Endothelial cell of umbilical vein (primary cell): ENCODE data around the gene ZNF804B. TPM values are rescaled to one million over a fixed set of nuclear protein-coding genes. Genes with fewer than 3 reads are reported as not detected.

Experiments used
- BruUV-seq: library from RNA; stranded (reverse); fragments of 400-500 nt; replicated peaks from 2 replicates; lab custom pipeline; 2021; lab: Mats Ljungman, UMichigan
- CTCF ChIA-PET: fragments of 300-600, 350-600 bp; sonication (Branson Sonifier 250); formaldehyde crosslinking; loops from one replicate; lab custom pipeline; 2021; ENCODE audit warnings: antibody characterized with exemption, inconsistent platforms; lab: Charles Lee
- POLR2A ChIA-PET: fragments of 300-600, 350-600 bp; sonication (Branson Sonifier 250); formaldehyde crosslinking; loops from one replicate; lab custom pipeline; 2021; ENCODE audit warnings: antibody characterized with exemption, inconsistent platforms; lab: Charles Lee
- DNase-seq: peaks from one replicate; pipeline ENCODE4 v3.0.0-alpha.2; 2011; ENCODE audit warnings: low read depth, low spot score
- FAIRE-seq: peaks from 2 replicates; lab custom pipeline; 2011; peaks lifted over from hg19 to GRCh38; lab: Jason Lieb, UNC
- H2AFZ ChIP-seq: 2 replicates; pipeline ENCODE4 v1.6.0; 2012; ENCODE audit warnings: low read depth, low read length, control low read depth, inconsistent platforms
- H3K27ac ChIP-seq: 2 replicates; pipeline ENCODE4 v1.5.1; 2011; ENCODE audit warnings: low read depth, mild to moderate bottlenecking, control low read depth, low read length, moderate library complexity; ENCODE audit not compliant: insufficient read depth
- H3K27me3 ChIP-seq, 2 experiments: 2 replicates each; pipeline versions ENCODE4 v1.6.0 to v1.6.1; 2011; ENCODE audit warnings: low read length in 2 of 2, mixed read lengths in 1 of 2; ENCODE audit not compliant: control insufficient read depth in 2 of 2, insufficient read depth in 2 of 2
- H3K36me3 ChIP-seq, 2 experiments: 2 replicates in 1 of 2; 3 replicates in 1 of 2; pipeline ENCODE4 v1.5.1; 2011; ENCODE audit warnings: low read length in 2 of 2, mild to moderate bottlenecking in 1 of 2, moderate library complexity in 1 of 2; ENCODE audit not compliant: control insufficient read depth in 2 of 2, insufficient read depth in 2 of 2; ENCODE audit errors: extremely low read depth in 1 of 2
- H3K4me1 ChIP-seq: 3 replicates; pipeline ENCODE4 v1.5.1; 2011; ENCODE audit warnings: mild to moderate bottlenecking, low read length; ENCODE audit not compliant: control insufficient read depth, insufficient read depth; ENCODE audit errors: extremely low read depth
- H3K4me2 ChIP-seq: 2 replicates; pipeline ENCODE4 v1.6.1; 2011; ENCODE audit warnings: low read length, control low read depth, mixed read lengths; ENCODE audit not compliant: insufficient read depth
- H3K4me3 ChIP-seq, 3 experiments: fragments of 200-600 bp in 1 of 3; sonication (generic), shearing (Covaris generic) in 1 of 3; replicated peaks in 1 of 3; 2 replicates each; pipeline ENCODE4 v1.5.1; 2011 to 2016; ENCODE audit warnings: control low read depth in 3 of 3, low read length in 3 of 3, mild to moderate bottlenecking in 2 of 3, inconsistent platforms in 1 of 3, low read depth in 1 of 3, moderate library complexity in 1 of 3; ENCODE audit not compliant: insufficient read depth in 1 of 3
- H3K79me2 ChIP-seq: 2 replicates; pipeline ENCODE4 v1.6.0; 2012; ENCODE audit warnings: low read length, inconsistent platforms; ENCODE audit not compliant: control insufficient read depth, insufficient read depth
- H3K9ac ChIP-seq: replicated peaks from 2 replicates; pipeline ENCODE3; 2011; ENCODE audit warnings: low read length, control low read depth; ENCODE audit not compliant: insufficient read depth; ENCODE audit errors: extremely low read depth
- H3K9me1 ChIP-seq: replicated peaks from 3 replicates; pipeline ENCODE4 v1.6.0; 2011; ENCODE audit warnings: mild to moderate bottlenecking, low read length; ENCODE audit not compliant: control insufficient read depth, insufficient read depth; ENCODE audit errors: extremely low read depth
- H3K9me3 ChIP-seq: replicated peaks from 2 replicates; pipeline ENCODE4 v1.5.1; 2012; ENCODE audit warnings: low read length, inconsistent platforms; ENCODE audit not compliant: control insufficient read depth, insufficient read depth
- H4K20me1 ChIP-seq: replicated peaks from 2 replicates; pipeline ENCODE3; 2011; ENCODE audit warnings: mild to moderate bottlenecking, low read length; ENCODE audit not compliant: control insufficient read depth, insufficient read depth; ENCODE audit errors: extremely low read depth
- EZH2 ChIP-seq: IDR thresholded peaks from 2 replicates; pipeline ENCODE4 v1.6.1; 2012; ENCODE audit warnings: borderline replicate concordance, low read depth, mild to moderate bottlenecking, moderate library complexity, low read length, inconsistent platforms; ENCODE audit not compliant: severe bottlenecking
- FOS ChIP-seq: IDR thresholded peaks from 2 replicates; pipeline ENCODE4 v1.6.1; 2011; ENCODE audit warnings: mild to moderate bottlenecking, low read length, moderate library complexity, borderline replicate concordance; ENCODE audit not compliant: insufficient read depth
- GATA2 ChIP-seq: IDR thresholded peaks from 2 replicates; pipeline ENCODE4 v1.7.0; 2011; ENCODE audit warnings: low read depth, mild to moderate bottlenecking, moderate library complexity, mixed read lengths, low read length; ENCODE audit not compliant: insufficient read length, insufficient read depth
- JUN ChIP-seq: IDR thresholded peaks from 2 replicates; pipeline ENCODE4 v1.6.1; 2011; ENCODE audit warnings: borderline replicate concordance, low read depth; ENCODE audit not compliant: insufficient read length, insufficient read depth
- MAX ChIP-seq: IDR thresholded peaks from 2 replicates; pipeline ENCODE4 v1.6.1; 2011; ENCODE audit not compliant: insufficient read depth, insufficient read length
- MYC ChIP-seq: IDR thresholded peaks from one replicate; pipeline ENCODE4 v1.6.1; 2011; ENCODE audit warnings: mild to moderate bottlenecking, low read depth, low read length
- POLR2A ChIP-seq: IDR thresholded peaks from 2 replicates; pipeline ENCODE4 v1.6.1; 2012; ENCODE audit warnings: low read depth, mild to moderate bottlenecking, control low read depth, low read length
- POLR2AphosphoS5 ChIP-seq: IDR thresholded peaks from 2 replicates; pipeline ENCODE4 v1.6.1; 2012; ENCODE audit warnings: low read depth, mild to moderate bottlenecking, control low read depth, low read length, moderate library complexity; ENCODE audit not compliant: insufficient read depth
- dilution Hi-C: fragments of 300-500 bp; cut with MboI; formaldehyde crosslinking; loops from one replicate; pipeline ENCODE4 v1.15.0; 2019; ENCODE audit warnings: low sequenced_read_pairs; ENCODE audit not compliant: extremely low pct_ligation_motif_present
- intact Hi-C: fragments of 100-400 bp; cut with micrococcal nuclease; formaldehyde crosslinking; loops from one replicate; pipeline ENCODE4 v1.10.0; 2022
- polyA plus RNA-seq, 4 experiments: library from polyadenylated mRNA; depleted of rRNA in 3 of 4; stranded (reverse) in 3 of 4; unstranded in 1 of 4; fragments of >200 nt; gene quantifications; 2 replicates each; pipeline versions ENCODE4 v1.2.1 to v1.2.3, GENCODE V29; 2011 to 2012; ENCODE audit warnings: missing spikeins in 1 of 4
- total RNA-seq: library from RNA; stranded (reverse); gene quantifications from 2 replicates; pipeline ENCODE4 v1.2.3, GENCODE V29; 2021
- TF ChIP-seq, protein P1 (sequence below), 2 donors: IDR thresholded peaks; 1 replicate in 1 of 2; 2 replicates in 1 of 2; pipeline ENCODE4 v1.5.1; 2011; ENCODE audit warnings: low read length in 2 of 2, mild to moderate bottlenecking in 2 of 2, moderate library complexity in 2 of 2, control low read depth in 1 of 2, inconsistent platforms in 1 of 2, low read depth in 1 of 2; ENCODE audit not compliant: insufficient read depth in 1 of 2; ENCODE audit errors: extremely low read depth in 1 of 2

The ZNF804B gene
- total and polyA plus RNA-seq, 2 donors (not counting 3 experiments of a cell fraction or from before 2014, with no cell fraction given), result not detected

DNA sequence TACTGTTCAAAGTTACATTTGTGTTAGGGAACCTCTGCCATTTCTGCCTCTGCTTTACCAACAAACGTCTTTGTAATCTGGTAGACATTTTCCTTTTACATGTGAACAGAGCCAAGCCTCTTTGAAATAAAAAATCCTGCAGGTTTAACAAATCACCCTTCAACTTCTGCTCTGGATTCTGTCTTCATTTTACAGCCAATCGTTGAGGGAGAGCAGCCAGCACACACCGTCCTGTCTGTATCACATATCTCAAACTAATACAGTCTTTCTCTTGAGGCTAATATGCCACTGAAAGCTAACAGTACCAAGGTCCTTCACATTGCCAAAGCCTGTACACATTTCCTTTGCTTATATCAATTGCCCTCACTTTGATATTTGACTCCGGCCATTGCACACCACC lies 504.6 kb downstream of the ZNF804B start:
- Histone ChIP-seq H3K9me1 (no peaks in the 10 kb centered on the region), H3K4me2 (no peak overlapping the region), H3K36me3 (no peaks in the 10 kb centered on the region), H3K9ac (no peak overlapping the region), H3K27me3 (no peaks in the 10 kb centered on the region), H3K27ac (no peak overlapping the region), H2AFZ (no peak overlapping the region), H3K4me3 (no peak overlapping the region), H3K4me1 (no peaks in the 10 kb centered on the region), H4K20me1 (no peaks in the 10 kb centered on the region), H3K9me3 (no peaks in the 10 kb centered on the region), H3K79me2 (no peaks in the 10 kb centered on the region)
- POLR2A ChIA-PET, result no interaction called here
- FAIRE-seq (no peak), DNase-seq (no peak)
- dilution Hi-C loops, result no loop called here
- CTCF ChIA-PET, result no interaction called here
- no TSS peak for BruUV-seq
- TF ChIP-seq POLR2A, result no peak
- no peak for TF ChIP-seq JUN
- TF ChIP-seq POLR2AphosphoS5, result no peak
- TF ChIP-seq, protein P1, sequence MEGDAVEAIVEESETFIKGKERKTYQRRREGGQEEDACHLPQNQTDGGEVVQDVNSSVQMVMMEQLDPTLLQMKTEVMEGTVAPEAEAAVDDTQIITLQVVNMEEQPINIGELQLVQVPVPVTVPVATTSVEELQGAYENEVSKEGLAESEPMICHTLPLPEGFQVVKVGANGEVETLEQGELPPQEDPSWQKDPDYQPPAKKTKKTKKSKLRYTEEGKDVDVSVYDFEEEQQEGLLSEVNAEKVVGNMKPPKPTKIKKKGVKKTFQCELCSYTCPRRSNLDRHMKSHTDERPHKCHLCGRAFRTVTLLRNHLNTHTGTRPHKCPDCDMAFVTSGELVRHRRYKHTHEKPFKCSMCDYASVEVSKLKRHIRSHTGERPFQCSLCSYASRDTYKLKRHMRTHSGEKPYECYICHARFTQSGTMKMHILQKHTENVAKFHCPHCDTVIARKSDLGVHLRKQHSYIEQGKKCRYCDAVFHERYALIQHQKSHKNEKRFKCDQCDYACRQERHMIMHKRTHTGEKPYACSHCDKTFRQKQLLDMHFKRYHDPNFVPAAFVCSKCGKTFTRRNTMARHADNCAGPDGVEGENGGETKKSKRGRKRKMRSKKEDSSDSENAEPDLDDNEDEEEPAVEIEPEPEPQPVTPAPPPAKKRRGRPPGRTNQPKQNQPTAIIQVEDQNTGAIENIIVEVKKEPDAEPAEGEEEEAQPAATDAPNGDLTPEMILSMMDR (IDR thresholded peaks at IDR 0.05; ENCODE audit: extremely low read depth in 1 of 2, insufficient read depth in 1 of 2, low read depth in 1 of 2, low read length in 2 of 2), result no peak
- TF ChIP-seq MAX, result no peak
- TF ChIP-seq MYC, result no peak
- no peak for TF ChIP-seq EZH2
- TF ChIP-seq GATA2, result no peak
- no peak for TF ChIP-seq FOS
- intact Hi-C loops, result no loop called here
